WI38 (cell line): ENCODE measurements around the gene WDR88.

Experiments used
- H3K4me3 ChIP-seq: 2 replicates; pipeline ENCODE4 v1.5.1; 2011; ENCODE audit warnings: low read depth, mild to moderate bottlenecking, control low read depth, low read length
- CTCF ChIP-seq: IDR thresholded peaks from 2 replicates; pipeline ENCODE4 v1.5.1; 2012; ENCODE audit warnings: low read depth, mild to moderate bottlenecking, control low read depth, low read length

The WDR88 gene

DNA sequence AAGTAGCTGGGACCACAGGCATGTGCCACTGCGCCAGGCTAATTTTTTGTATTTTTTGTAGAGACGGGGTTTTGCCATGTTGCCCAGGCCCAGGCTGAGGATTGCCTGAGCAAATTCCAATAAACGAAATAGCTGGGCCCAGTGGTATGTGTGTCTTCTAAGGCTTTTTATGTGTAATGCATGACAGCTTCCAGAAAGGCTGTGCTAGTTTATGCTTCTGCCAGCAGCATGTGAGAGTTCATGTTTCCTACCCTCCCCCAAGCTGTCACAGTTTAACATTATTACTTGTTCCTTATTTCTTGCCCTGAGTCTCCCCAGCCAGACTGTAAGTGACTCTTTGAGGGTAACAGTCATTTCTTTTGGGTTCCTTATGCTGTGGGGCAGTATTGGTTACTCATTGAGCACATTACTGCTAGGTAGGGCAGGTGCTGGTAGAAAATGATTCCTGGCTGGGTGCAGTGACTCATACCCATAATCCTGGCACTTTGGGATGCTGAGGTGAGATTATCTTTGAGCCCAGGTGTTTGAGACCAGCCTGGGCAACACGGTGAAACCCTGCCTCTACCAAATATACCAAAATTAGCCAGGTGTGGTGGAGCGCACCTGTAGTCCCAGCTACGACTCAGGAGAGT, 37.4 kb upstream of the WDR88 start:
- TF ChIP-seq CTCF, result no peak
- H3K4me3 ChIP-seq, result no peak overlapping the region

GRCh38 chr19:33096005-33096404, 35.9 kb upstream of the WDR88 start:
- TF ChIP-seq CTCF, result no peak
- H3K4me3 ChIP-seq, result no peak overlapping the region

DNA sequence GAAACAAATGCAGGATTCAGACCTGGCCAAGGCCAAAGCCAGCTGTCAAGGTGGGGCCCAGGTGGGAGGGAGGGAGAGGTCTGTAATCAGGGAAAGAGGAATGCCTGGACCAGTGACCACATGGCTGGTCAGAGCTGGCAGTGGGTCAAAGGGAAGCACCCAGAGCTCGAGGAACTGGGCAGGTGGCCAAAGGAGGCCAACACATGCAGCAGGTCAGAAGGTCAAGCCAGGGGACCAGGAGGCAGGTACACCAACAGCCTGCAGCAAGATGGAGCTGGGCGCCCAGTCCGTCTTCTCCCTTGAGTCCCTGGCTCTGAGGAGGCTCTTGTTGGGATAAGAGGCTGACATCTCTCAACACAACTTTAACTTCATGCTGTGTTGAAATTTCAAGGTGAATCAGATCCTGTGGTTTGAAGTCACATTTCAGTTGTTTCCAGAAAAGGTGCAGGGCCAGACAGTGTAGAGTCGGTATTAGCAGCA, 33.8 kb upstream of the WDR88 start:
- H3K4me3 ChIP-seq, result no peak overlapping the region
- TF ChIP-seq CTCF, result no peak

DNA sequence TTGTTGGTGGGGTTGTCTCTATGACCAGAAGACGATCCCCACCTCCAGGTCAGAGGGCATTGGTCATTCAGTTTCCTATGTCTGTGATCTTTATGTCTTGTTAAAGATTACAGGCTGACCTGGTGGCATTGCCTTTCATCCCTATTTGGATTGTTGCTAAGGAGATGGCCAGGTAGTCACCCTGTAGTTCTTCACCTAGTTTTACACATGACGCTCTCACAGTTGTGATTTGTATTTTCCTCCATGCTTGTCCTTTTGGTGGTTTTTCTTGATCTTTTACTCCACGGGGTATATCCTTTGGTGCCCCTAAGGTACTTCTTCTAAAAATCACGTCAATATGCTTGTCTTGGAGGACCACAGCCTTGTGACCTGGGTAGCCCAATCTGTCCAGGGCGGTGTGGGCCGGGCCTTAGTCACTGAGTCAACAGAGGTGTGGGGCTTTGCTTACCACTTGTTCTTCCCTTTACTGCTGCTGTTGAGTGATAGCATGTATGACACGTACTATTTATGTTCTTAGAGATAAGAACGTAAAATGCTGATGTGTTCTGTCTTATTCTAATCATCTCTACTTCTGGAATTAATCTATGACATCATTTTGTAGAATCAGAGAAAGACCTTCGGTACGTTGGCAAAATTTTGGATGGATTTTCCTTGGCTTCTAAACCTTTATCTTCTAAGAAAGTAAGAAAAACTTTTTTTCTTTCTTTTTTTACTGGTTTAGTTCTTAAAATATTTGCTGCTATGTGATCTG, 30.8 kb upstream of the WDR88 start:
- no peak for TF ChIP-seq CTCF
- H3K4me3 ChIP-seq, result no peak overlapping the region

- no peak for TF ChIP-seq CTCF
- H3K4me3 ChIP-seq, result no peak overlapping the region
Observed at GRCh38 chr19:33102893-33103292, 29.0 kb upstream of the WDR88 start.

- no peak overlapping the region for H3K4me3 ChIP-seq
- no peak for TF ChIP-seq CTCF
Observed at GRCh38 chr19:33108161-33108560, 23.8 kb upstream of the WDR88 start.
